ENCODE results near the gene DDR1. TPM values are rescaled to one million over a fixed set of nuclear protein-coding genes. Genes with fewer than 3 reads are reported as not detected.

Gene DDR1
- total and polyA plus RNA-seq, 12 donors, result 7.3 to 49.2 (median 23.3) TPM

- Histone ChIP-seq H3K36me3 (peaks cover 0 to 90% (median 28%) of the 10 kb centered on the region in 9 donors), H3K4me1 (peaks cover 0 to 18% (median 0%) of the 10 kb centered on the region in 9 donors), H3K4me3 (no peak overlapping the region), H3K27ac (no peak overlapping the region), H3K9me3 (no peaks in the 10 kb centered on the region), H3K27me3 (no peaks in the 10 kb centered on the region)
- WGBS, 2 donors, result 88 to 90% methylated on average over 16 of the region's 16 CpGs
- ATAC-seq (no peak), DNase-seq (no peak)
- no peak for TF ChIP-seq CTCF (IDR thresholded peaks at IDR 0.05)
- intact Hi-C loops (cut with DNase I), result no loop called here
Measured at GRCh38 chr6:30893001-30893591, 8.8 kb downstream of the DDR1 start.

- H3K36me3 ChIP-seq, result peaks cover 0 to 96% (median 28%) of the 10 kb centered on the region in 9 donors
- no peaks in the 10 kb centered on the region for H3K9me3 ChIP-seq
- peaks cover 0 to 13% (median 0%) of the 10 kb centered on the region in 9 donors for H3K4me1 ChIP-seq
- no peak overlapping the region for H3K27ac ChIP-seq
- DNase-seq, result no peak
- no peak overlapping the region for H3K4me3 ChIP-seq
- H3K27me3 ChIP-seq, result no peaks in the 10 kb centered on the region
- TF ChIP-seq CTCF (IDR thresholded peaks at IDR 0.05), result no peak
- ATAC-seq, result no peak
- intact Hi-C loops (cut with DNase I), result no loop called here
- WGBS, 2 donors, result 95 to 96% methylated on average over 8 of the region's 8 CpGs
Measured at GRCh38 chr6:30893666-30894065, 9.3 kb downstream of the DDR1 start.

GRCh38 chr6:30894381-30894780 lies 10.1 kb downstream of the DDR1 start:
- intact Hi-C loops (cut with DNase I), result no loop called here
- ATAC-seq, result no peak
- no peaks in the 10 kb centered on the region for H3K9me3 ChIP-seq
- no peak for DNase-seq
- TF ChIP-seq CTCF (IDR thresholded peaks at IDR 0.05), result no peak
- peaks cover 0 to 96% (median 34%) of the 10 kb centered on the region in 9 donors for H3K36me3 ChIP-seq
- WGBS, 2 donors, result 89 to 91% methylated on average over 12 of the region's 12 CpGs
- no peaks in the 10 kb centered on the region for H3K27me3 ChIP-seq
- no peak overlapping the region for H3K4me3 ChIP-seq
- H3K27ac ChIP-seq, result no peak overlapping the region
- H3K4me1 ChIP-seq, result peaks cover 0 to 10% (median 0%) of the 10 kb centered on the region in 9 donors

DNA sequence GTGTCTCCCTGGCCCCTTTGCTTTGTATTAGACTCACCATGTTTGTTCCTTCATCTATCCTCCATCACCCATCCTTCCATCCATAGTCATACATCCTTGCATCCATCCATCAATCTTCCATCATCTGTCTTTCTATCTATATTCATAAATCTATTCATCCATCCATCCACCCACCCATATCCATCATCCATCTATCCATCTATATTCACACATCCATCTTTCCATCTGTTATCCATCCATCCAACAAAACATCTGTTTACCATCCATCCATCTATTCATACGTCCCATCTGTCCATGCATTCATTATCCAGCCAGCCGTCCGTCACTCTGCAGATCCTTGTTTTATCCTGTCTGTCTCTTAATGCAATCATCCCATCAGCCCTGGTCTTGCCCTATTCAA lies 10.6 kb downstream of the DDR1 start:
- peaks cover 0 to 7% (median 0%) of the 10 kb centered on the region in 9 donors for H3K4me1 ChIP-seq
- no peak overlapping the region for H3K27ac ChIP-seq
- intact Hi-C loops (cut with DNase I), result no loop called here
- no peak overlapping the region for H3K4me3 ChIP-seq
- H3K27me3 ChIP-seq, result no peaks in the 10 kb centered on the region
- 94 to 95% methylated on average over 3 of the region's 3 CpGs for WGBS, 2 donors
- TF ChIP-seq CTCF (IDR thresholded peaks at IDR 0.05), result no peak
- peaks cover 0 to 96% (median 37%) of the 10 kb centered on the region in 9 donors for H3K36me3 ChIP-seq
- no peak for DNase-seq
- H3K9me3 ChIP-seq, result no peaks in the 10 kb centered on the region
- ATAC-seq, result no peak

Measured in heart right ventricle (tissue), 16 donors.